ENCODE measurements around the gene XPR1.

- TF ChIP-seq CTCF (IDR thresholded peaks at IDR 0.05), result no peak
- TF ChIP-seq POLR2A (IDR thresholded peaks at IDR 0.05), result no peak
- TF ChIP-seq EP300 (IDR thresholded peaks at IDR 0.05), result no peak
- TF ChIP-seq POLR2AphosphoS5 (IDR thresholded peaks at IDR 0.05), result no peak
Observed at GRCh38 chr1:180628646-180629045, 3.2 kb upstream of the XPR1 start.
